Cerebellar cortex (tissue), 1 donor: ENCODE measurements around the gene ACTN1.

Experiments
- DNase-seq: peaks from one replicate; pipeline ENCODE4 v3.0.0-alpha.2; 2015; ENCODE audit warnings: low spot score

Gene ACTN1

GRCh38 chr14:68824207-68824516 lies 154.9 kb downstream of the ACTN1 start:
- no peak for DNase-seq
